OCI-LY7 (cell line): ENCODE measurements around the gene SLC25A15.

ENCODE experiments used
- EZH2phosphoT487 ChIP-seq: fragments of 200-600 bp; sonication (generic); IDR thresholded peaks from 2 replicates; pipeline ENCODE4 v1.6.1; 2018; ENCODE audit warnings: low read depth, borderline replicate concordance, mild to moderate bottlenecking, mixed run types, antibody characterized with exemption, low read length, moderate library complexity, mixed read lengths
- TF ChIP-seq, protein P1 (sequence below): fragments of 200-600 bp; sonication (generic); conservative IDR thresholded peaks from 2 replicates; pipeline ENCODE4 v1.5.1; 2014; ENCODE audit warnings: mild to moderate bottlenecking, antibody characterized with exemption, low read length, moderate library complexity, mixed read lengths

DNA sequence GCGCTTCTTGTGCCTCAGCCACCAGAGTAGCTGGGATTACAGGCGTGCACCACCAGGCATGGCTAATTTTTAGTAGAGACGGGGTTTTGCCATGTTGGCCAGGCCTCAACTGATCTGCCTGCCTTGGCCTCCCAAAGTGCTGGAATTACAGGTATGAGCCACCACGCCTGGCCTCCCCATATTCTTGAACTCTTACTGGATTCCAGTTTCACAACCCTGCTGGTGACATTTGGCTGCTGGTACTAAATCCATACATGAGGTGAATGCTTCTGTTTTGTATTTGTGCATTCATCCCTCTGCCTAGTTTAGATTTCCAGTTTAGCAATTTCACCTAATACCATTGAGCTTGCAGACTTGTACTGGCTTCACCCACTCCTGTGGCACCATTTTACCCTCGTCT lies 13.9 kb downstream of the SLC25A15 start:
- TF ChIP-seq, protein P1, sequence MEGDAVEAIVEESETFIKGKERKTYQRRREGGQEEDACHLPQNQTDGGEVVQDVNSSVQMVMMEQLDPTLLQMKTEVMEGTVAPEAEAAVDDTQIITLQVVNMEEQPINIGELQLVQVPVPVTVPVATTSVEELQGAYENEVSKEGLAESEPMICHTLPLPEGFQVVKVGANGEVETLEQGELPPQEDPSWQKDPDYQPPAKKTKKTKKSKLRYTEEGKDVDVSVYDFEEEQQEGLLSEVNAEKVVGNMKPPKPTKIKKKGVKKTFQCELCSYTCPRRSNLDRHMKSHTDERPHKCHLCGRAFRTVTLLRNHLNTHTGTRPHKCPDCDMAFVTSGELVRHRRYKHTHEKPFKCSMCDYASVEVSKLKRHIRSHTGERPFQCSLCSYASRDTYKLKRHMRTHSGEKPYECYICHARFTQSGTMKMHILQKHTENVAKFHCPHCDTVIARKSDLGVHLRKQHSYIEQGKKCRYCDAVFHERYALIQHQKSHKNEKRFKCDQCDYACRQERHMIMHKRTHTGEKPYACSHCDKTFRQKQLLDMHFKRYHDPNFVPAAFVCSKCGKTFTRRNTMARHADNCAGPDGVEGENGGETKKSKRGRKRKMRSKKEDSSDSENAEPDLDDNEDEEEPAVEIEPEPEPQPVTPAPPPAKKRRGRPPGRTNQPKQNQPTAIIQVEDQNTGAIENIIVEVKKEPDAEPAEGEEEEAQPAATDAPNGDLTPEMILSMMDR: no peak
- TF ChIP-seq EZH2phosphoT487: no peak
